Measurements from ENCODE around the gene ARMH3.

Gene ARMH3

GRCh38 chr10:101935431-101935830 lies 120.5 kb downstream of the ARMH3 start:
- no peak for DNase-seq (ENCODE audit: low read depth)
- TF ChIP-seq MYC (IDR thresholded peaks at IDR 0.05; ENCODE audit: low read depth, low read length) (no peak), POLR2A (IDR thresholded peaks at IDR 0.05; ENCODE audit: extremely low read depth, insufficient read length) (no peak), MAX (IDR thresholded peaks at IDR 0.05; ENCODE audit: low read depth, low read length) (no peak), CTCF (IDR thresholded peaks at IDR 0.05; ENCODE audit: low read depth, low read length) (no peak)
- H3K4me3 ChIP-seq (ENCODE audit: low read depth, low read length), result no peak overlapping the region

- TF ChIP-seq POLR2A (IDR thresholded peaks at IDR 0.05; ENCODE audit: extremely low read depth, insufficient read length) (no peak), MAX (IDR thresholded peaks at IDR 0.05; ENCODE audit: low read depth, low read length) (no peak), MYC (IDR thresholded peaks at IDR 0.05; ENCODE audit: low read depth, low read length) (no peak), CTCF (IDR thresholded peaks at IDR 0.05; ENCODE audit: low read depth, low read length) (no peak)
- DNase-seq (ENCODE audit: low read depth), result no peak
- no peak overlapping the region for H3K4me3 ChIP-seq (ENCODE audit: low read depth, low read length)
Measured at GRCh38 chr10:101934686-101935305, 121.2 kb downstream of the ARMH3 start.

GRCh38 chr10:101933976-101934375 lies 122.0 kb downstream of the ARMH3 start:
- no peak for TF ChIP-seq MYC (IDR thresholded peaks at IDR 0.05; ENCODE audit: low read depth, low read length)
- no peak overlapping the region for H3K4me3 ChIP-seq (ENCODE audit: low read depth, low read length)
- no peak for DNase-seq (ENCODE audit: low read depth)

GRCh38 chr10:101932183-101932582 lies 123.8 kb downstream of the ARMH3 start:
- TF ChIP-seq MYC (IDR thresholded peaks at IDR 0.05; ENCODE audit: low read depth, low read length), result no peak
- no peak for TF ChIP-seq CTCF (IDR thresholded peaks at IDR 0.05; ENCODE audit: low read depth, low read length)
- TF ChIP-seq MAX (IDR thresholded peaks at IDR 0.05; ENCODE audit: low read depth, low read length), result no peak
- TF ChIP-seq POLR2A (IDR thresholded peaks at IDR 0.05; ENCODE audit: extremely low read depth, insufficient read length), result no peak
- no peak for DNase-seq (ENCODE audit: low read depth)
- H3K4me3 ChIP-seq (ENCODE audit: low read depth, low read length), result no peak overlapping the region

- no peak for DNase-seq (ENCODE audit: low read depth)
- TF ChIP-seq CTCF (IDR thresholded peaks at IDR 0.05; ENCODE audit: low read depth, low read length) (no peak), POLR2A (IDR thresholded peaks at IDR 0.05; ENCODE audit: extremely low read depth, insufficient read length) (no peak), MYC (IDR thresholded peaks at IDR 0.05; ENCODE audit: low read depth, low read length) (no peak), MAX (IDR thresholded peaks at IDR 0.05; ENCODE audit: low read depth, low read length) (no peak)
- no peak overlapping the region for H3K4me3 ChIP-seq (ENCODE audit: low read depth, low read length)
Measured at GRCh38 chr10:101925027-101925426, 130.9 kb downstream of the ARMH3 start.

GRCh38 chr10:101923256-101923655 lies 132.7 kb downstream of the ARMH3 start:
- TF ChIP-seq MAX (IDR thresholded peaks at IDR 0.05; ENCODE audit: low read depth, low read length) (no peak), CTCF (IDR thresholded peaks at IDR 0.05; ENCODE audit: low read depth, low read length) (no peak)
- H3K4me3 ChIP-seq (ENCODE audit: low read depth, low read length), result no peak overlapping the region
- DNase-seq (ENCODE audit: low read depth), result no peak
